Fibroblast of skin of right quadriceps (primary cell): ENCODE results near the gene SH3RF3.
A peak's percentile ranks its signal among the peaks of the same experiment; 100 is the strongest.

Experiments used
- DNase-seq: peaks from one replicate; pipeline ENCODE4 v3.0.0-alpha.2; 2013

SH3RF3 gene

DNA sequence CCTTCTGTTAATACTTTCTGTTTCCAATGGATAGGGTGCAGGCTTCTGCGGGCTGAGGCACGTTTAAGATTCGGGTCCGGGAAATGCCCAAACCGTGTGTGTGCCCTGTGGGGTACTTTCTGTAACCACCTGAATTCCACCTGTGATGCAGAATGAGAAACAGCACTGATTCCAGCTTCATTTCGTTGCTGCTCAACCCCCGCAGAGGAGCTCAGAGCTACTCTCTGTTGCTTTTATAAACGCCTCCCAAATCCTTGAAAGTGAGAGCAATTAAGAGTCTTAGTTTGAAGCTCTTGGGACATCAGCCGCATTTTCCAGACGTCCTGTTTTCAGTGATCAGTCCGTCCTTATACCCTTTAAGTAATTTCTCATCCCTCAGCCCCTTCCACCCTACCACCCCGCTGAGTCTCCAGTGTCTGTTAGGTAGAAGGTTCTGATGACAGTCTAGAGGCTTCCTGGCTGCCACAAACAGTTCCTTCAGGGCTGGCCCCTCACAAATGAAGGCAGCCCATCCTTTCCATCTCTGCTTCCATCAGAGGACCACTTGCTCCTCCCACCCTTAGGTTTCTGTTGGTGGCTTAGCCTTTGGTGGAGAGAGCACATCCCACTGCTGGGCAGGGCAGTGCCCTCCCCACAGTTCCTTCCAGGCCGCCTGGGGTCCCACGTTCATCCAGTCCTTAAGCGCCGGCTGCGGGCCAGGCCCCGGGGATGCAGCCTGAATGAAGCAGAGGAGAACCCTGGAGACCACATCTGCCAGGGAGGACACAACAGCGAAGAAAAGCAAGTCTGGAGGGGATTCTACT, 254.7 kb downstream of the SH3RF3 start:
- DNase-seq = no peak

DNA sequence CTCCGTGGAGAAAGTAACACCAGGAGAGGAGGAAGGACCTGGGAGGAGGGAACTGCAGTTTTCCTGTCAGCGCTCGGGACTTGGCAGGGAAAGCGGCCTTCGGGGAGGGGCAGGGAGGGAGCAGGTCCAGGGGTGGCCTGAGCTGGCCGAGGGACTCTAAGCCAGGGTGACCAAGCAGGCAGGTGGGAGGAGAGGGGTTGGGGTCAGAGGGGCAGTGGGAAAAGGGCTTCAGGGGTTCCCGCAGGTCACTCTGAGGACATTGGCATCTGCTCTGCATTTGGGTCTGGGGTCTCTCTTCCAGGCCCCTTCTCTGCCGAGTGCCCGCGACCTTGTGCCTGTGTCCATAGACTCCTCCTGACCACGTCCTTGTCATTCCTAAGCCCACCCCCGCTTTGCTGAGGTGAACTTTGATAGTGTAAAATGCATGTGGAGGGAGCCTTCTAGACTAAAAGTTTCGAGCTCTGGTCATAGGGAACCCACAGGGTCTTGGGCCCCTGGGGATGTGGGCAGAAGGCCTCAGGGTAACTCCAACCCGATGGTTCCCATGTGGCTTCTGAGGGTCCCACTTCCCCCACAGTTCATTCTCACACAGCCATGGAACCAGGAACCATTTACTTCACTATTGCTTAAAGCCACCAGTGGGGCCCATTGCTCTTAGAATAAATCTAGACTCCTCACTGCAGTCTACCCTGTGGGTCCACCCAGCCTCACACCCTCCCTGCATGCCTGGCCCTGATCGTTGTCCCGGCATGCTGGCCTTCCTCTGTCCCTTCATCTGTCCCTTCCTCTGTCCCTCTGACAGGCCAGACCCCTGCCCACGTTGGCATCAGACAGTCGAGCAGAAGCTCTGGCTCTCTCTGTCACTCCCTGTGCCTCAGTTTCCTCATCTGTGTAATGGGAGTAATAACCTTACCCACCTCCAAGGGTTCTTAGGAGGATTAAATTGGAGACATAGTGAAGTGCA, 255.6 kb downstream of the SH3RF3 start:
- no peak for DNase-seq

DNA sequence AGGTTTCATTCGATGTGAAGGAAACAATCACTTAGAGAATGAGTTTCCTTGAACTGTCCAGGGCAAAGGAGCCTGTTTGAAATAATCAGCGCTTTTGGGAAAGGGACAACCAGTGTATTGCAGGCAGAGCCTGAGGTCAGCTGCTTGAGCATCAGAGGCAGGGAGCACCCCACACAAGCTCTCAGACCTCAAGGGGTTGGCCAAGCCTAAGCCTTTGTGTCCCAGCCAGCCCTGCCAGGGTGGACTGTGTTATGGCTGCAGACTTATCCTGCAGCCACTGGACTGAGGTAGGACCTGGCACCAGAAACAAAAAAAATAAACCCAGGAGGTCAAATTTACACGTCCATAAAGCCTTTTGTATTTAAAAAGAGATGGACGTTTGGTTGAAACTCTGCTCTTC, 256.5 kb downstream of the SH3RF3 start:
- no peak for DNase-seq

DNA sequence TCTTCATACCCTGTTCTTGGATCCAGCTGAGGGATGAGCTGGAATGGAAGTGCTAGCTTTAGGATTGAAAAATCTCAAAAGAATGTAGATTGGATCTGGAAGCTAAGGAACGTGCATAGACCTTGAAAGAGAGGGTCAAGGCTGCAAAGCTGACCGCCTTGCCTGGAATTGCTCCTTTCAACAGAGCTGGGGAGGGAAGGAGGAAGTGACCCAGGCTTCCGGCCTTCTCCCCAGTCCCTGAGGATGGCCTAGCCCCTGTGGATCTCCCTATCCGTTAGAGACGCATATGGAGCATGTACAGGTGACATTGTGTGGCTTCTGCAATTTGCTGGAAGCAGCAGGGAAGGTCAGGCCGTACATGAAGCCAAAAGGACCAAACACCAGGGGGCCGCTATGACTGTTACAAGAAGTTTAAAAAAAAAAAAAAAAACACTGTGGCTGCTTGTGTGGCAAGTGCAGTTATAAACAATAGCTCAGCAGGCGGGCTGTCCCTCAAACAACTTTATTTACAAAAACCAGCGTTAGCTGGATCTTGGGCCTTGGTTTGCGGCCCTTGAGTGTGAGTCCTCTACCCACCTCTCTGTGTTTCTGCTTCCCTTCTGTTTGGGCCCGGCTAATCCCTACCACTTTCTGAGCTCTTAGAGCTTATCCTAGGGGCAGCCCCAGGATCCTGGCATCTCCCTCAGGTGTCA, 257.1 kb downstream of the SH3RF3 start:
- DNase-seq = no peak

DNA sequence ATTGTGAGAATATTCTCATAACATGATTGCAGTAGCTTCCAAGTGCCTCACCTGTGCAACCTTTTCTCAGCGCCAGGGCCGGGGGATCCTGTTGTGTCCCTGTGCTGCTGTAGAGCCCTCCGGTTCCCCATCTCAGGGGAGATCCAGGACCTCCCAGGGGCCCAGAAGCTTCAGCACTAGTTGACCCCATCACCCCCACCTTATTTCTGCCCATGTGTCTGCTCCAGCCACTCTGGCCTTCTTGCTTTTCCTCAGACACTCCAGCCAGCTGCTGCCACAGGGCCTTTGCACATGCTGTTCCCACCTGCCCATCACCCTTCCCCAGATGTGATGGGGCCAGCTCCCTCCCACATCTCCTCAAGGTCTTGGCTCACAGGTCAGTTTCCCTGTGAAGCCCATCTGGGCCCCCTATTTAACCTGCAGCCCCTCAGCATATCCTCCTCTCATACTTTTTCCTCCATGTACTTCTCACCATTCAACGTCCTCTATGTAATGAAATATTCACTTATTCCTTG, 258.3 kb downstream of the SH3RF3 start:
- no peak for DNase-seq

DNA sequence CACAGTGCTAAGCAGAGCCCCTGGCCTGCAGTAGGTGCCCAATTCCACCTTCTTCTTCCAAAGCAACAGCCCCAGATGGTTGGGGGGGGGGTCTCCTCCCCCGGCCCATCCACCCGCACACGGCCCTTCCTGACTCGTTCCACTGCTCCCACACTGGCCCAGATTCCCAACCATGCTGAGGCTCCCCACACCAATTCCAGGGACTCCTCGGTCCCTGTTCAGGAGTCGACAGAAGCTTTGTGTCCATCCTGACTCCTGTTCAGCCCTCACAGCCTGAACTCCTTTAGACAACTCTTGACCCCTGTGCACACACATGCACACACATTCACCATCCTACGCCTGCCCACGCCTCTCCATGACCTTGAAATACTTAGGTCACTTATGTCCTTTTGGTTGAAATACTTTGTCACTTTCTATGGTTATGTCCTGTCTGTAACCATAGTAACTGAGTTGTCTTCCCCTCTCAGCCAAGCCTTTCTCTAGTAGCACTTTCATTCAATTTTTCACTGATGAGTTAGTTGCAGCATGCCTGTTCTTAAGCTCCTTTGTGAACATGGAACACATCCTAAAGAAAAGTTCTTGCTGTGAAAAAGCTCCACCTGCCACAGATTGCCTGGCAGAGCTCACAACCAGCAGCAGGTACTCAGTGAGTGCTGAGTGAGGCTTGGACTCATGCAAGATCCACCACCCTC, 258.9 kb downstream of the SH3RF3 start:
- DNase-seq = no peak

DNA sequence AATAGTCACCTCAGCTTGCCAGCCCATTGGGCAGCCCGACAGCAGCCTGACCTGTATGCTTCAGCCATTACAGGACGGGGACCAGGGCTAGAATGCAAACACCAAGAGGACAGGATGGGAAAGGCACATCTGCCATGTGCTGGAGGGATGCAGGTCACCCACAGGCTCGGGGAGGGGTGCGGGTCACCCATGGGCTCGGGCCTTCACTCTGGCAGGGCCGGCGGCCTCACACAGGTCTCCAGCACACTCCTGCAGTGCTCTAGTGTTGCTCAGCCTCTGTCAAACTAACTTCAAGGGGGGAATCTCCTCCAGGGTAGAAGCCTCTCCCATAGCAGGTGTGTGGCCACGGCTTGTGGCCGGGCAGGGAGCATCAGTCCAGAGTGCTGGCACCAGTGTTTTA, 262.2 kb downstream of the SH3RF3 start:
- no peak for DNase-seq

DNA sequence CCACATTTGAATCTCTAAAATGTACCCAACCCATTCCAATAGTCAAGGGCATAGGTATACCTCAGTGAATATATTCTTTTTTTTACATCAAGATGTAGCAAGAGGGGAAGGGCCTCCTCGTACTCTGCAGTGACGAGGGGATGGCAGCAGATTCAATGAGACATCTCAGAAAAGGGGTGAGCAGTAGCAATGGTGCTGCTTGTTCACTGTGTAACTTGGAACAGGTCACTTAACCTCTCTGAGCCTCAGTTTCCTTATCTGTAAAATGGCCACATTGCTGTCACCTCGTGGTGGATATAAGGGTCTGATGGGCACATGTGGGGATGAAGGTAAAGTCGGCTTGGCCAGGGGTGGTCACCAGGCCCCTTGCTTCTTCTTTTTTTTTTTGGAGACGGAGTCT, 263.1 kb downstream of the SH3RF3 start:
- DNase-seq = no peak

DNA sequence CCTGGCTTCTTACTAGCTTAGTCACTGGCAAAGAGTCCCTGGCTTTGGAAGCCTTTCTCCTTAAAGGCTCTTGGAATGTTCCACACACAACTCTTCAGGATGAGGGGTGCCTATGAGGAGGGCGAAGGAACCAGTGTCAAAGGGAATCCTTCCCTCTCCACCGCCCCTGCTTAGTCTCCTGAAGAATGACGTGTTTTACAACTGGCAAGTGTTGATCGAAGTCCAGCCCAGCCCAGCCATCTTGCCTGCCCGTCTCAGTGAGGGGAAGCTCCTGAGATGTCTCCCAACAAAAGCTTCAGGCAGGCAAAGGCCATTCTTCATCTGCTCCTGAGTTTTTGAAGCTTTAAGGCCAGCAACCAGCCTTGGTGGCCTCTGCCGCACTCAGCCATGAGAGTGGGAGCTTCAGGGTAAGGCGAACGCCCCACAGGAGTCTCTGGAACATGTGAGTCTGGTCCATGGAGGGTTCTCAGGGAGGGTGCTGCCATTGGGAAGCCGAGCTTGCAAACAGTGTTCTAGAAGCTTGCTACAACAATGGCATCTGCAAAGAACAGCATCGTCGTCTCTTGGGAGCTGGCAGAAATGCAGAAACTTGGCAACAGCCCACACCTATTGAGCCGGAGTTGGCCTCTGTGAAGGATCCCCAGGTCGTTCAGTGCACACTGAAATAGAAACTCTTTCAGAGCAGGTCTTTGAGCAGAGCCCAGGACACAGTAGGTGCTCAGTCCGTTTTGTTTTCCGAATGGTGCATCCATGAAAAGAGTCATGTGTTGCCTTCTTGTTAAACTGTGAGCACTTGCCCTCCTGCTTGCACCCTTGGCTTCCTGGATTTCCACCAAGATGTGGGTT, 264.0 kb downstream of the SH3RF3 start:
- no peak for DNase-seq

DNA sequence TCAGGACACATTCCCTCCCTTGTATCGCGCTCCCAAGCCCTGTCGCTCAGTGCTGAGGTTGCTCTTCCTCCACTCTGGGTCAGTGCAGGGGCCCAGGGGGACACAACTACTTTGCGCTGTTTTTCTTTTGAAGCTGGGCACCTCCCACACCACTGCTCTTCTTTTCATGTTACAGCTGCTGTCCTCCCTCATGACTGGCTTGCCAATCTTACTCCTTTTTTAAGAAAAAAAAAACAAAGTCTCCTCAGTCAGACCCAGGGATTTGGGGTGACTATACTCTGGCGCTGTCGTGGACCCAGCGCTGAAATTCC, 264.6 kb downstream of the SH3RF3 start:
- DNase-seq = no peak

DNA sequence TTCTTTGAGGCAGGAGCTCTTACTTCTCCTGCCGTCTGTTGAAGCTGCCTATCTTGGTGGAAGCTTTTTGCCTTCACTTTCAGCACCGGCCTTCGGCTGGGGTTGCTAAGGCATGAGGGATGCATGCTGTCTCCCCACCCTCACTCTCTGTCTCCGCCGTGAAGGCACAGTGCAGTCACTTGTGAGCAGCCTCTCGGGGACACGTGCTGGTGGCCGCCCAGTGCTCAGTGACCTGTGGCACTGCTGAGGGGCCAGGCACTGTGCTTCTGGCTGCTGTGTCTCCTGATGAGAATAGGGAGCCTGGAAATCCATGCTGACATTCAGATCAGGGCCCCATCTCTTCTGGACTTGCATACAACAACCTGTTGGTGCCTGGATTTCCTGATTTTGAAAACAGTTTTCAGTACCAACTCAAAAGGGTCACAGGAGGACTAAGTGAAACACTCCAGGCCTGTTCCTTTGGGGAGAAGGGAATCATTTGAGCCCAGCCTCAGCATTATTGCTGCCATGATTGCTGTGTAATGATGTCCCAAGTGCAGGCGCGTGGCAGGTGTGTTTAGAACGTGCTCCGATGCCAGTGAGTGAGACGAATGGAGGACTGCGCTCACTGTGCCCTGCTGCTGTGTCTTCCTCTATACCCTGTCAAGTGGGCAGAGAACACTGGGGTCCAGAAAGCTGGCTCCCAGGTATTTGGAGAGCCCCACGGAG, 266.6 kb downstream of the SH3RF3 start:
- DNase-seq = no peak

DNA sequence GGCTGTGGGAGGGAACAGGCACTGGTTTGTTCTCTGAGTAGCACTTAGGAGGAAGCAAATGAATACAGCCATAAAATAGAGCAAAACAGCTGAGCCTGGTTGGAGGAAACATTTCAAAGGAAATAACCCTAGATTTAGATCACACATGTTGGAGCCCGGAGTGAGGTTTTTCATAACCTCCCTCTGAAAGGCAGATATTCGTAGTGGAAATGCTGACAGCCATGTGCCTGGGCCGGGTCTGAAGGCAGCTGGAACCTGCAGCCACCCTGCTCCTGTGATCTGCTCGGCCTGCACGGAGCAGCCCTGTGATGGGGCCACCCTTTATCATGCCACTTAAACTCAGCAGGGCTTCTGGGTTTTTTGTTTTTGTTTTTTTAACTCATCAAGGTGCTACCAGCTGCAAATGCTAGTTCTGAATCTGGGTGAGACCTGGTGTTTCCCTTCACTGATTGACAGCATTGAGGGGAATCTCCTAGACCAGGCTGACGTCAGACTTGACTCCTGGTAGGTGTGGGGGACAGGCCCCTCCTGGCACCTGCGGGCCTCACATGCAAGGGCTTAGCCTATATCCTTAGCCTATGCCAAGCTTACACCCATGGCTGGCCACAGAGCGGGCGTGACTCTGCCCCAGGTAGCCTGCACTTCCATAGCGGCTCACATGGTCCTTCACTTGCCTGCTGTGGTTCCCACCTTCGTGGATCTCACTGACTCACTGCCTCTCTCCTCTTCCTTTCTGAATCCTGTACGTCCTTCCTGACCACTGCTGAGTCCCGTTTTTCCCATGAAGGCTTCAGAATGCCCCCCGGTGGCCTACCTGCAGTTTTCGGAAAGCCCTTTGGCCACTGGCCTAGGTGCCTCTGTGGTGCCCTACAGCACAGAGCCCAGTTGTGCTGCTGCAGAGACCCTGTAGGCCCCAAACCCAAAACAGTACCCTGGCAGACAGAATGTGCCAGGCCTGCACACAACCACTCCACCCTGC, 267.5 kb downstream of the SH3RF3 start:
- no peak for DNase-seq

DNA sequence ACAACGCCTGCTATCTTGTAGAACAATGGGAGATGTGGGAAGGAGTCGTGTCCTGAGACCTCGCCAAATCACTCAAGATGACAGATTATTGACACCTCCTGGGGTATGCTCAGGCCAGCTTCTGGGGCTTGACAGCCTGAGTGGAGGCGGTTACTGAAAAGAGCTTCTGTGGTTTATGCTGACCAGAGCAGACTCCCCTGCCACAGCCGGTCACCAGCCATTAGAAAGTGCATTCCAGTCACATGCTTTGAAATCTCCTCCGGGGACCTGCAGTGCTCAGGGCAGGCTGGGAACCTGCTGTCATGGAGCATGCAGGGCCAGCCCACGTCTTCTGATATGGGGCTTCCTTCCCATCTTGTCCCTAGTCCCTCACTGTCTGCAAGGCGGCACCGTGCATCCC, 268.9 kb downstream of the SH3RF3 start:
- DNase-seq = no peak

DNA sequence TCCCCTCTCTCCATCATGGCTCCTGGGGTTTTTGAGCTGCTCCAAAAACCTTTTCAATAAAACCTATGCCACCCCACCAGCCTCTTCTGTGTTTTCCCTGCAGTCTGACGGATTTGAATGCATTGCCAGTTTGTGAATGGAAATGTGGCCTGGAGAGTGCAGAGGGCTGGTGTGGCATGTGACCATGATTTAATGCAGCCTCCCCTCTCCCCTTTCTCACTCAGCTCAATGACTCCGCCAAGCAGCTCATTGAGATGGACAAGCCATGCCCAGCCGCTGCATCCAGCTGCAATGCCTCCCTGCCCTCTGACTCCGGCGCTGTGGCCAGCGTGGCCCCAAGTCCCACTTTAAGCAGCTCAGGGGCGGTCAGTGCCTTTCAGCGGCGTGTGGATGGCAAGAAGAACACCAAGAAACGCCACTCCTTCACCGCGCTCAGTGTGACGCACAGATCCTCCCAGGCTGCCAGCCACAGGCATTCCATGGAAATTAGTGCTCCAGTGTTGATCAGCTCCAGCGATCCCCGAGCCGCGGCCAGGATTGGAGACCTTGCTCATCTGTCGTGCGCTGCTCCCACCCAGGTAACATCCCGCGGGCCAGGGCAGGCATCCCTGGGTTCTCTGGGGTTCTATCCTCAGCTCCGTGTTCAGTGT, 269.5 kb downstream of the SH3RF3 start:
- DNase-seq = peak; percentile 45

DNA sequence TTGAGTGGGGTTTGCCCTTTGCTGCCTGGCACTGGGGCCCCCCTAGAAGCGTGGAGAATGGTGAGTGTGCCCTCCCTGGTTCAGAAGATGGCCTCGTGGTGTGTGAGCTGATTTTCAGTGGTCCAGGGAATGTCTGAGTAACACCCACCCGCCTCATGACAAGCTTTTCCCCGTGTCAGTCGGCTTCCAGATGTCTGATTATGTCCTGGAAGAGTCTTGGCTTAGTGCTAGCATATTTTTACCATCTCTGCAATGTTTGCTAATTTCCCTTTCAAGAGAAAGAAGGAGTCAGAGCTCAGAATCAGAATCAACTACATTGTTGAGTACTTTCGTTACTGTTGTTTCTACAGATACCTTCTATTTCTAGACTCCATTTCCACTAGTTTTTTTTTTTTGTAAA, 270.1 kb downstream of the SH3RF3 start:
- peak; percentile 30 for DNase-seq

DNA sequence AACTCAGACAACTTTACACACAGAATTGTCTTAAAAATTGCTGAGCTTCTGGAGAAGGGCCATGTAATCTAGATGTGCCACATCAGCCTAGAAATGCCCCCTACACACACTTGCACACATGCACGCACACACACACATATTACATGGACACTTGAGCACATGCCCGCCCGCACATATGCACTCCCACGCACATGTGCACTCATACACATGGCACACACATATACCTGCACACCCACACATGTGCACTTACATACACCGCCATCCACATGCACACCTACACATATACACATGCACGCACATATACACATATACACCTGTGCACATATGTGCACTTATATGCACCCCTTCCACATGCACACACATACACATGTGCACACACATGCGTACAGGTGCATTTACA, 271.1 kb downstream of the SH3RF3 start:
- DNase-seq = no peak

DNA sequence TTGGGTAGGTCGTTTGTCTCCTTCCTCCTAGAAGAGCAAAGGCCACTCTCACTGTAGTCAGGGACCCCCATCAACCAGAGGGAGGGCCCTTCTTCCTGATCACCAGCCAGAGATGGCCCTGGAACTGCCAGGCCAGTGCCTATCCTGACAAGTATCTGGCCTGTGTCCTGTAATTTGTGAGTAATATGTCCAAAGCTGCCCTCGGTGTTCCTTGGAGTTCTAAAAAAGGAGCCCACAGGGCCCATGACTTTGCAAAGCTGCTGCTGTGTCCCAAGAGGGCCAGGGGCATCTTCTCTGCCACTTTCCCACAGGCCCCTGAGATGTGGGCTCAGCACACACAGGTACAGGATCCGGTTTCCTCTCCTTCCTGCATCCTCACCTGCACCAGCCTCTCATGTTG, 272.4 kb downstream of the SH3RF3 start:
- no peak for DNase-seq

DNA sequence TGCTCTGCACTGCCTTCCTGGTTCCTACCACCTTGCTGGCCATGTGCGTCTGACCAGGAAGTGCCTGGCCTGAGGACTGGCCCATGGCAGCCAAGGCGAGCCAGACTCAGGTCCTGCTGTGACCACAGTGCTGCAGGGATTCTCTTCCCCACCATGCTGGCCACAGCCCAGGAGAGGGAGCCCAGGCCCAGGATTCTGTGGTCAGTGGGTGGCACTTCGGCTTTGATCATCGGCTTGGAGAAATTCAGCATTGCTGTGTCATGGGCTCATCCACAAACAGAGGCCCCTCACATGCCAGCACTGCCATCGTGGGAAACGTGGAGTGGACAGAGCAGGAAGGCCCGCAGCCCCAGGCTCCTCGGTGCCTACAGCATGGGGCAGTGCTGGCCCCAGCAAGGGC, 273.2 kb downstream of the SH3RF3 start:
- no peak for DNase-seq
